HuH-7.5 (cell line): ENCODE results near the gene HP.
"Not testable (repeated sequence)": the region's sequence is repeated elsewhere in the genome, so short reads cannot be mapped to it uniquely, and the experiment has no call there.

Experiments
- DNase-seq: peaks from one replicate; pipeline ENCODE4 v3.0.0; 2011; ENCODE audit warnings: low spot score

HP gene

DNA sequence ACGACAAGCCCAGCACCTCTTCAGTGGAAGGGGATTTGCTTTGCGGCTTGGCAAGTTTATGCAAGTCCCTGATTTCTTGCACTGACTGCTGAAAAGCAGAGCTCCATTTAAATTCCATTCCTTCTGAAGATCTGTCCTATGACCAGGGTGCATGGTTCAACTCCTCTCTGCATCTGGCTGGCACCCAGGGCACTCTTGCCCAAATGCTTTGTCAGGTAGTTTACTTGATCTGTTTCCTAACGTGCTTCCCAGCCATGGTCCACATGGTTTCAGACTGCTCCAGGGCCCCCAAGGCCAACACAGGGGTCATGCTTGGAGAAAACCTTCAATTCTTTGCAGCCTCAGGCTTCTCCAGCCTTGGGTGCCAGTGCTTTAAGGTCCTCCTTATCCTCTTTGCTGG is 11.2 kb upstream of the HP start:
- DNase-seq = no peak

DNA sequence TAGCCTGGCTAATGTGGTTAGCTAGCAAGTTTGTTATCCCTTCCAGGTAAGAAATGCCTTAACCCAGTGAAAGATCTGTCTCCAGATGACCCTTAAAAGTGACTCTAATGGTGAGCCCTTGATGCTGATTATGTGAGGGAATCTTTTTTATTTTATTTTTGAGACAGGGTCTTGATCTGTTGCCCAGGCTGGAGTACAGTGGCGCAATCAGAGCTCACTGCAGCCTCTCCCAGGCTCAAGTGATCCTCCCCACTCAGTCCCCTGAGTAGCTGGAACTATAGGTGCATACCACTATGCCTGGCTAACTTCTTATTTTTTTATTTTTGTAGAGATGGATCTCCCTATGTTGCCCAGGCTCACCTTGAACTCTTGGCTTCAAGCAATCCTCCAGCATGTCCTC is 10.8 kb upstream of the HP start:
- DNase-seq = no peak

DNA sequence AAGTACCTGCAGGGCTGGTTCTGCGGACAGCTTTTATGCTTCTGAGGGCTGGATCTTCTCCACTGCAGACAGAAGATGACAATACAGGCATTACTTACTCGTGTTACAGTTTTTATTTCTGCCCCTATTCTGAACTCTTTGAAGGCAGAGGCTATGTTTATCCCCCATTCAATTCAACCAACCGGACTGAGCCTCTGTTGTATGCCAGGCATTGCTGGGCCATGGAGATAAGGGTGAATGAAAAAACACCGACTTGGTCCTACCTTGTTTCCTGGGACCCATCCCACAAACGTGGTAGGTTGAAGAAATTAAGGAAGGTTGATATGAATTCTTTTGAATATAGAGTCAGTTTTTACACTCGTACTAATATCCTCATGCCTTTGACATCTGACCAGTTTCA is 10.0 kb upstream of the HP start:
- DNase-seq = no peak

DNA sequence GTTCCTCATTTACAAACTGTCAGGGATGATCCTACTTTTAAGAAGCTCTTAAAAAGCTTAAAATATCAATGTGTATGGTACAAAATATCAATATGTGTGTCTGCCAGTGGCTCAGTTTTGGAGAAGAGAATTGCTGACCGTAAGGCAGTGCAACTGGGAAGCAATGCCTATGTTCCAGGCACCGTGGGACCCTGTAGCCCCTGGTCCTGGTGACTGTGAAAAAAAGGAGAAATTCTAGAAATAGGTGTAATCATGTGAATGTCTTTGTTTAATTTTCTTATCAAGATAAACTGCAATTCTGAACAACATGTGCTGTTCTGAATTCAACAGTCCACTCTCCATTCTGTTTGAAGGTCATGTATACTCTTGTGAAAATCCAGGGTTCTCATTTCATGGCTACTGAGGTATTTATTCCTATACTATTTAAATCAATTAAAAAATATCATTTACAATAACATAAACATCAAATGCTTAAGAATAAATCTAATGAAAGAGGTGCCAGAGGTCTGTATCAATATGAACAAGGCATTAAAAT is 9.4 kb upstream of the HP start:
- no peak for DNase-seq

DNA sequence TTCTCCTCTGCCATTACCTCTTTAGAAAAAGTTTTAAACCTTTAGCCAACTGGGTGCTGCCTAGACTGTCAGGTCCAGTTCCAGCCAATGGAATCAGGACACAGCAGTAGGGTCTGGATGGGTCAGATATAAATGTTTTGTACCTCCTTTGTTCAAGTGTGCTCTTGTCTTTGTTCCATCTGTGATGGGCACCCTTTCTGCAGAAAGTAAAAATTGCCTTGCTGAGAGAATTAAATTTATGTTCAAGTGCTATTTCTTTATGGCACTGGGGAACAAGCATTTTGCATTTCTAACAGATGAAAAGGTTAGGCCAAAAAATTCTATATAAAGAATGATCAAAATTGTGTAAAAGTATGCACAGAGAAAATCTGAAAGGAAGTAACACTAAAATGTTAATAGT is 5.2 kb upstream of the HP start:
- DNase-seq = no peak

GRCh38 chr16:72050769-72051464 is 3.4 kb upstream of the HP start:
- no peak for DNase-seq

GRCh38 chr16:72051818-72052217 is 2.5 kb upstream of the HP start:
- DNase-seq = no peak

GRCh38 chr16:72055911-72056310 is 1.6 kb downstream of the HP start:
- no peak for DNase-seq

DNA sequence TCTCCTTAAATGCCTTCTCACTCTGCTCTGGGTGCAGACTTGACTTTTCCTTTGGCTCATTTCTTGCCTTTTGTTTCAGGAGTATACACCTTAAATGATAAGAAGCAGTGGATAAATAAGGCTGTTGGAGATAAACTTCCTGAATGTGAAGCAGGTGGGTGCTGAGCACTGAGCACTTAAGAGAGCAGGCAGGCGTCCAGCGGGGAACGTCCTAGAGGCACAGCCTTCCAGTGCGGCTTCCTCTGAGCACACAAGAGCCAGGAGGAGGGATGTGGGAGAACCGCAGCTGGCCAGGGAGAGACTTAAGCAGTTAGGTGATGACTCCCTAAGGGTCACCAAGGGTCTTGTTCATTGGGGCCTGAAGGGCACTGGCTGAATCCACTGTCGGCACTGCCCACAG is 3.0 kb downstream of the HP start:
- not testable (repeated sequence) for DNase-seq

- not testable (repeated sequence) for DNase-seq
Observed at GRCh38 chr16:72059060-72059459, 4.8 kb downstream of the HP start.

DNA sequence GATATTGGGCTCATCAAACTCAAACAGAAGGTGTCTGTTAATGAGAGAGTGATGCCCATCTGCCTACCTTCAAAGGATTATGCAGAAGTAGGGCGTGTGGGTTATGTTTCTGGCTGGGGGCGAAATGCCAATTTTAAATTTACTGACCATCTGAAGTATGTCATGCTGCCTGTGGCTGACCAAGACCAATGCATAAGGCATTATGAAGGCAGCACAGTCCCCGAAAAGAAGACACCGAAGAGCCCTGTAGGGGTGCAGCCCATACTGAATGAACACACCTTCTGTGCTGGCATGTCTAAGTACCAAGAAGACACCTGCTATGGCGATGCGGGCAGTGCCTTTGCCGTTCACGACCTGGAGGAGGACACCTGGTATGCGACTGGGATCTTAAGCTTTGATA is 6.1 kb downstream of the HP start:
- DNase-seq = no peak

DNA sequence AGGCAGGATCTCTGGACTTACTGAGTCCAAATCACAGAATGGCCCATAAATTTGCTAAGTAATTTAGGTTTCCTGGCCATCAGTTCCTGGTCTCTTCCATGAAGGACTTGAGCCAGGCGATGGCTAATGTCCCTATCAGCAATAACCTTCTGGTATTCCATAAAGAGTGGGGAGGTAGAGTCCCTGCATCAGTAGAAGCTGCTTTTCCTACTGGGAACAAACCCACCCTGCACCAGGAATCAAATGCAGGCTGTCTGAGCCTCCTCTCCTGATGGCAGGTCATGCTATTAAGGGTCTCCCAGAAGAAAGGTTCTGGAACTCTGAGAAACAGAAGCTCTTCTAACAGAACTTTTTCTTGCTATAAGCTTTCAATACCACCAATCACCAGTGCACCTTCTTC is 7.3 kb downstream of the HP start:
- no peak for DNase-seq

- DNase-seq = no peak
Observed at GRCh38 chr16:72064361-72064894, 10.1 kb downstream of the HP start.

- peak; percentile 29 for DNase-seq
Observed at GRCh38 chr16:72066747-72067146, 12.4 kb downstream of the HP start.

DNA sequence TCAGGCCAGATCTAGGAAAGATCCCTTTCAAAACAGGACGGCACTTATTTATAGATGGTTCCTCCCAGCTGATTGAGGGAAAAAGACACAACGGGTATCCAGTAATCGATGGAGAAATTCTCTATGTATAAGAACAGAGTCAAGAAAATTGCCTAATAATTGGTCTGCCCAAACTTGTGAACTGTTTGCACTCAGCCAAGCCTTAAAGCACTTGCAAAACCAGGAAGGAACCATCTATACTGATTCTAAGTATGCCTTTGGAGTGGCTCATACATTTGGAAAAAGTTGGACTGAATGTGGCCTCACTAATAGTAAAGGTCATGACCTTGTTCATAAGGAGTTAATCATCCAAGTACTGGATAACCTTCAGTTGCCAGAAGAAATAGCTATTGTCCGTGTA is 14.6 kb downstream of the HP start:
- no peak for DNase-seq

GRCh38 chr16:72072514-72073342 is 18.4 kb downstream of the HP start:
- DNase-seq = no peak

DNA sequence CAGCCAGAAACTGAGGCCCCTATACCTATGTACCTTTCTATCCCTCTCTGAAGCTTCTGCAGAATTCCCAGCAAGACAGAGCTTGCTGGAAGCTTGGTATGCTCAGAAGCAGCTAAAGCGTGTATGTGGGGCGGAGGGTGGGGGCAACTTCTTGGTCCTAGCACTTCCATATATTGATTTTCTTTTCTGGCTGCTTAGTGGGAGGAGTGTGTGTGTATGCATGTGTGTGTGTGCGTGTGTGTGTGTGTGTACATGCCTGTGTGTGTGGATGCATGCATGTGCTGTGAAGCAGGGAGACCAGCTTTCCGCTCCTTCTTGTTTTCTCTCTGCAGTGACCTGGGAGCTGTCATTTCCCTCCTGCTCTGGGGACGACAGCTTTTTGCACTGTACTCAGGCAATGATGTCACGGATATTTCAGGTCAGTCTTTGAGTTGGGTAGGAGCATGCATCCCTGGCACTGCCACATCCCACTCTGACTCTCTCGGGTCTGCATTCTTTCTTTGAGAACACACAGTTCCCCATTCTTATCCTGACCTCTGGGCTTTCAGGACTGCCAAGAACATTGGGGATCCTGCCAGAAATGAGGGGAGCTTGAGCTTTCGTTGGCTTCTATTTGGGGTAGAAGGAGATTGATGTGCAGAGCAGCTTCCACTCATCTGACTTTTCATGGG is 19.4 kb downstream of the HP start:
- DNase-seq = no peak

DNA sequence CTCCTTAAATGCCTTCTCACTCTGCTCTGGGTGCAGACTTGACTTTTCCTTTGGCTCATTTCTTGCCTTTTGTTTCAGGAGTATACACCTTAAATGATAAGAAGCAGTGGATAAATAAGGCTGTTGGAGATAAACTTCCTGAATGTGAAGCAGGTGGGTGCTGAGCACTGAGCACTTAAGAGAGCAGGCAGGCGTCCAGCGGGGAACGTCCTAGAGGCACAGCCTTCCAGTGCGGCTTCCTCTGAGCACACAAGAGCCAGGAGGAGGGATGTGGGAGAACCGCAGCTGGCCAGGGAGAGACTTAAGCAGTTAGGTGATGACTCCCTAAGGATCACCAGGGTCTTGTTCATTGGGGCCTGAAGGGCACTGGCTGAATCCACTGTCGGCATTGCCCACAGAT is 20.8 kb downstream of the HP start:
- not testable (repeated sequence) for DNase-seq

DNA sequence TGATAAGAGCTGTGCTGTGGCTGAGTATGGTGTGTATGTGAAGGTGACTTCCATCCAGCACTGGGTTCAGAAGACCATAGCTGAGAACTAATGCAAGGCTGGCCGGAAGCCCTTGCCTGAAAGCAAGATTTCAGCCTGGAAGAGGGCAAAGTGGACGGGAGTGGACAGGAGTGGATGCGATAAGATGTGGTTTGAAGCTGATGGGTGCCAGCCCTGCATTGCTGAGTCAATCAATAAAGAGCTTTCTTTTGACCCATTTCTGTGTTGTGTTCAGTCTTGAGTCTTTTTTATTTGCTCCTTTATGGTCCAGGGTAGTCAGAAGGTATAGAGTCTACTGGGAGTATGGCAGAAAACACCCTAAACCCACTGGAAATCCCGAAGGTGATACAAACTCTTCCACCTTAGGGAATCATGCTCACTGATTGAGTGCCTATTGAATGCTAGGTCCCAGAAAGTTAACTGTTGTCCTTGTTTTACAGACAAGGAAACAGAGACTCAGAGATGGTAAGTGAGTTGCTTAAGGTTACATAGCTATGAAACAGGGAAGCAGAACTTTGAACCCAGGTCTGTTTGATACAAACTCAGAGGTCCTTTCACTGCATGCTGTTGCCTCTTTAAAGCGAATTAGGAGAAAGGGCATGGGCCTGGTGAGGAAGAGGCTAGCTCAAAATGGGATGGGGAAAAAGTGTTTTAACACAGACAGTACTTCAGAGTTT is 22.8 kb downstream of the HP start:
- DNase-seq = not testable (repeated sequence)

DNA sequence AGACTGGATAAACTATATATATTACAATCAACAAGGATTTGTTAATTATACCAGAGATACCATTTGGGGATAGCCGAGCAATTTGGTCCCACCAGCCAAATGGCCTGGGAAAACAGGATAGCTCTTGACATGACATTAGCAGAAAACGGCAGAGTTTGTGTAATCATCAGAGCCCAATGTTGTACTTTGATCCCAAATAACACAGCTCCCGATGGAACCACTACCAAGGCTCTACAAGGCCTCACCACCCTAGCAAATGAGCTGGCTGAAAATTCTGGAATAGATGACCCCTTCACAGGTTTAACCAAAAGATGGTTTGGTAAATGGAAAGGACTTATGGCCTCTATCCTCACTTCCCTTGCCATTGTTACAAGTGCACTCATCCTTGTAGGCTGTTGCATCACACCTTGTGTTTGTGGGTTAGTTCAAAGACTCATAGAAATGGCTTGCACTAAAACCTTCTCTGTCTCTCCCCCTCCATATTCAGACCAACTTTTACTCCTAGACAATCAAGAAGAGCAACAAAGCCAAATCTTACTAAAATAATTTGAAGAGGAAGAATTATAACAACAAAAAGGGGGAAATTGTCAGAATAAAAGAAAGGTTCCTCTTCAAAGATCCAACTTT is 29.6 kb downstream of the HP start:
- DNase-seq = no peak

- no peak for DNase-seq
Observed at GRCh38 chr16:72084445-72084844, 30.1 kb downstream of the HP start.
